PC-9 (cell line): ENCODE data around the gene CALN1. TPM values are rescaled to one million over a fixed set of nuclear protein-coding genes. Genes with fewer than 3 reads are reported as not detected.

Source experiments
- BruUV-seq: library from RNA; stranded (reverse); fragments of 400-500 nt; replicated peaks from 2 replicates; lab custom pipeline; 2021; lab: Mats Ljungman, UMichigan
- CTCF ChIA-PET: fragments of 300-600 bp; sonication (Branson Sonifier 250); formaldehyde crosslinking; loops from one replicate; lab custom pipeline; 2022; ENCODE audit warnings: antibody characterized with exemption; lab: Charles Lee
- POLR2A ChIA-PET: fragments of 300-600 bp; sonication (Branson Sonifier 250); formaldehyde crosslinking; loops from one replicate; lab custom pipeline; 2022; ENCODE audit warnings: antibody characterized with exemption; ENCODE audit not compliant: unreplicated experiment; lab: Charles Lee
- DNase-seq, 2 experiments: peaks; one replicate each; pipeline versions ENCODE4 v3.0.0 to v3.0.0-alpha.2; 2015 to 2022; ENCODE audit warnings: mixed read lengths in 1 of 2
- H2AFZ ChIP-seq: fragments of 200-600 bp; sonication (generic); 2 replicates; pipeline ENCODE4 v1.8.1; 2017; ENCODE audit warnings: antibody characterized with exemption
- H3F3A ChIP-seq: fragments of 200-600 bp; sonication (generic); 2 replicates; pipeline ENCODE4 v1.8.1; 2017; ENCODE audit warnings: antibody characterized with exemption, mild to moderate bottlenecking, low read depth; ENCODE audit not compliant: insufficient read depth
- H3K27ac ChIP-seq: fragments of 200-600 bp; sonication (generic); 2 replicates; pipeline ENCODE4 v1.6.1; 2016; ENCODE audit warnings: mixed run types
- H3K27me3 ChIP-seq: fragments of 200-600 bp; sonication (generic); 2 replicates; pipeline ENCODE4 v1.6.1; 2016; ENCODE audit warnings: low read depth, mixed run types; ENCODE audit not compliant: insufficient read depth
- H3K36me3 ChIP-seq: fragments of 200-600 bp; sonication (generic); 2 replicates; pipeline ENCODE4 v1.6.1; 2016; ENCODE audit warnings: low read depth, mixed run types
- H3K4me1 ChIP-seq: fragments of 200-600 bp; sonication (generic); replicated peaks from 2 replicates; pipeline ENCODE4 v1.6.1; 2016; ENCODE audit warnings: mixed run types; ENCODE audit not compliant: insufficient read depth
- H3K4me2 ChIP-seq: fragments of 200-600 bp; sonication (generic); 2 replicates; pipeline ENCODE4 v1.6.1; 2017; ENCODE audit warnings: mixed run types
- H3K4me3 ChIP-seq: fragments of 200-600 bp; sonication (generic); 2 replicates; pipeline ENCODE4 v1.6.1; 2016; ENCODE audit warnings: mixed run types
- H3K79me2 ChIP-seq: fragments of 200-600 bp; sonication (generic); 2 replicates; pipeline ENCODE4 v1.6.1; 2017; ENCODE audit warnings: low read depth, mixed run types
- H3K9me2 ChIP-seq: fragments of 200-600 bp; sonication (generic); 2 replicates; pipeline ENCODE4 v1.8.1; 2017; ENCODE audit warnings: mild to moderate bottlenecking; ENCODE audit not compliant: insufficient read depth
- H3K9me3 ChIP-seq: fragments of 200-600 bp; sonication (generic); 2 replicates; pipeline ENCODE4 v1.8.1; 2016; ENCODE audit warnings: low read depth; ENCODE audit not compliant: insufficient read depth
- H4K20me1 ChIP-seq: fragments of 200-600 bp; sonication (generic); 2 replicates; pipeline ENCODE4 v1.8.1; 2017; ENCODE audit not compliant: insufficient read depth
- EZH2 ChIP-seq: fragments of 200-600 bp; sonication (generic); IDR thresholded peaks from 2 replicates; pipeline ENCODE4 v1.8.0; 2017; ENCODE audit warnings: antibody characterized with exemption, low read depth
- intact Hi-C: fragments of 100-400 bp; cut with micrococcal nuclease; formaldehyde crosslinking; loops from one replicate; pipeline ENCODE4 v1.10.0; 2022; ENCODE audit not compliant: unreplicated experiment
- total RNA-seq: library from RNA; stranded (reverse); gene quantifications from 2 replicates; pipeline ENCODE4 v1.2.3, GENCODE V29; 2021
- TF ChIP-seq, protein P1 (sequence below): fragments of 200-600 bp; sonication (generic); conservative IDR thresholded peaks from 2 replicates; pipeline ENCODE4 v1.6.1; 2017; ENCODE audit warnings: mixed run types, antibody characterized with exemption, mild to moderate bottlenecking, moderate library complexity

CALN1 gene
- total RNA-seq, 1 experiment from 2014 or later, result not detected

DNA sequence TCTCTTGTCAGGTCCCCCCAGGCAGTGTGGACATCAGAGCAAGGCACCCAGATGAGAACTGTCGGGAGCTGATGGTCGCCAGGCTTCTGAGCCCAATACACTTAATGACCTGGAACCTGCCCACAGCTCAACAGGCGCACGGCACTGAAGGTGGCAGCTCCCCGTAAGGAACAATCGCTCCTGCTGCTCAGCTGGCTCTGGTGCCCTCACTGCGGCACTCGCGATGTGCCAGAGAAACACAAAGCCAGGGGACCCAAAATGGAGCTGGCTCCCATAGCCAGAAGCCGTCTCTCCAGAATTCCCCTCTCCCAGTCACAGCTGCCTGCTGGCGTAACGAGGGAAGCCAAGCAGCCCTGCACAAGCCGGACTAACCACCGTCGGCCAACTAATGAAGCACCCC lies 6.3 kb downstream of the CALN1 start:
- intact Hi-C loops, result no loop called here
- no TSS peak for BruUV-seq
- Histone ChIP-seq H2AFZ (no peak overlapping the region), H4K20me1 (no peaks in the 10 kb centered on the region), H3K27me3 (peaks cover 53% of the 10 kb centered on the region), H3K4me1 (no peaks in the 10 kb centered on the region), H3K36me3 (no peaks in the 10 kb centered on the region), H3F3A (no peaks in the 10 kb centered on the region), H3K9me2 (no peaks in the 10 kb centered on the region), H3K79me2 (no peaks in the 10 kb centered on the region), H3K9me3 (no peaks in the 10 kb centered on the region), H3K4me3 (no peak overlapping the region), H3K27ac (no peak overlapping the region), H3K4me2 (no peak overlapping the region)
- DNase-seq, result no peak
- TF ChIP-seq, protein P1, sequence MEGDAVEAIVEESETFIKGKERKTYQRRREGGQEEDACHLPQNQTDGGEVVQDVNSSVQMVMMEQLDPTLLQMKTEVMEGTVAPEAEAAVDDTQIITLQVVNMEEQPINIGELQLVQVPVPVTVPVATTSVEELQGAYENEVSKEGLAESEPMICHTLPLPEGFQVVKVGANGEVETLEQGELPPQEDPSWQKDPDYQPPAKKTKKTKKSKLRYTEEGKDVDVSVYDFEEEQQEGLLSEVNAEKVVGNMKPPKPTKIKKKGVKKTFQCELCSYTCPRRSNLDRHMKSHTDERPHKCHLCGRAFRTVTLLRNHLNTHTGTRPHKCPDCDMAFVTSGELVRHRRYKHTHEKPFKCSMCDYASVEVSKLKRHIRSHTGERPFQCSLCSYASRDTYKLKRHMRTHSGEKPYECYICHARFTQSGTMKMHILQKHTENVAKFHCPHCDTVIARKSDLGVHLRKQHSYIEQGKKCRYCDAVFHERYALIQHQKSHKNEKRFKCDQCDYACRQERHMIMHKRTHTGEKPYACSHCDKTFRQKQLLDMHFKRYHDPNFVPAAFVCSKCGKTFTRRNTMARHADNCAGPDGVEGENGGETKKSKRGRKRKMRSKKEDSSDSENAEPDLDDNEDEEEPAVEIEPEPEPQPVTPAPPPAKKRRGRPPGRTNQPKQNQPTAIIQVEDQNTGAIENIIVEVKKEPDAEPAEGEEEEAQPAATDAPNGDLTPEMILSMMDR, result no peak
- no peak for TF ChIP-seq EZH2
- ChIA-PET CTCF (no interaction called here), POLR2A (no interaction called here)

DNA sequence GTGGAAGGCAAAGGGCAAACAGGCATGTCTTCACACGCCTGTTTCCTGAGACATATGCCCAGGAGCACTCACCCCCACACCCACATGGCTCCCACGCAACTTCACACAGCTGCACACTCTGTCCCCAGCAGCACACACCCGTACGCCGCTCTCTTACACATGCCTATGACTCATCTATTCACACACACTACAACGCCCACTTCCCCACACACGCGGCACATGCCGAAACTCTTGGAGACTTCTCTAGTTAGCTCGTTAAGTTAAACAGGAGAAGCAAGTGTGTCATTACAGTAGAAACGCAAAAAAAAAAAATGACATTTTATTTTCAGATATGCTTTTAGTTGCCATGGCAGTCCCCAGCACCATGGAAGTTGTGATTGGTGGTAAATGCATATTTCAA lies 6.7 kb downstream of the CALN1 start:
- H3K4me1 ChIP-seq, result no peaks in the 10 kb centered on the region
- H3K36me3 ChIP-seq, result no peaks in the 10 kb centered on the region
- no peaks in the 10 kb centered on the region for H3F3A ChIP-seq
- peaks cover 56% of the 10 kb centered on the region for H3K27me3 ChIP-seq
- H3K4me2 ChIP-seq, result no peak overlapping the region
- H3K4me3 ChIP-seq, result no peak overlapping the region
- no peaks in the 10 kb centered on the region for H3K9me3 ChIP-seq
- intact Hi-C loops, result no loop called here
- BruUV-seq, result no TSS peak
- no peak overlapping the region for H3K27ac ChIP-seq
- H2AFZ ChIP-seq, result no peak overlapping the region
- no peaks in the 10 kb centered on the region for H3K79me2 ChIP-seq
- no peak for TF ChIP-seq EZH2
- TF ChIP-seq, protein P1, result no peak
- no peak for DNase-seq
- H4K20me1 ChIP-seq, result no peaks in the 10 kb centered on the region
- H3K9me2 ChIP-seq, result no peaks in the 10 kb centered on the region
- CTCF ChIA-PET, result no interaction called here
- POLR2A ChIA-PET, result no interaction called here

DNA sequence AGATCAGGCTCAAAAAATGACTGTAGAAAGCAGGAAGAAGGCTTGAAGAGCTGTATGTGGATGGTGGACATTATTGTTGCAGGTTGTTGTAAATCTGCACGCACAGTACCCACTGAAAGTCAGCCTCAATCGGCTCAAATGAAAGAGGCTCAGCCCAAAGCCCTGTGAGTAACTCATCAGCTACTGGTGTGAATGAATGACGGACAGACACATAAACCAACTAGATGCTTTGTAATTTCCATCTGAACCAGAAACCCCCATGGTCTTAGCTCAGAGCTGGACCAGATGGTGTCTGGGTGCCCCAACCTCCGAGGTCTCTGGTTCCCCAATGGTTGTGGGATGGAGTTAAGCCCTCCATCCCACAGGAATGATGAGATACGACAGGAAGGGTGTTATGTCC lies 7.4 kb downstream of the CALN1 start:
- Histone ChIP-seq H3K27ac (no peak overlapping the region), H3K4me2 (no peak overlapping the region), H3F3A (no peaks in the 10 kb centered on the region), H2AFZ (no peak overlapping the region), H3K9me3 (no peaks in the 10 kb centered on the region), H4K20me1 (no peaks in the 10 kb centered on the region), H3K4me1 (no peaks in the 10 kb centered on the region), H3K36me3 (no peaks in the 10 kb centered on the region), H3K4me3 (no peak overlapping the region), H3K27me3 (peaks cover 56% of the 10 kb centered on the region), H3K9me2 (no peaks in the 10 kb centered on the region), H3K79me2 (no peaks in the 10 kb centered on the region)
- BruUV-seq, result no TSS peak
- TF ChIP-seq EZH2, result no peak
- TF ChIP-seq, protein P1, result no peak
- no peak for DNase-seq
- POLR2A ChIA-PET, result no interaction called here
- intact Hi-C loops, result no loop called here
- CTCF ChIA-PET, result no interaction called here
